Loucy (cell line): ENCODE measurements around the gene AP2A1.

Experiments used
- H2AFZ ChIP-seq: fragments of 200-600 bp; sonication (generic); 2 replicates; pipeline ENCODE4 v1.6.0; 2016; ENCODE audit warnings: antibody characterized with exemption, mild to moderate bottlenecking, low read length, moderate library complexity
- H3F3A ChIP-seq: fragments of 200-600 bp; 2 replicates; pipeline ENCODE4 v1.6.0; 2016; ENCODE audit warnings: antibody characterized with exemption, low read depth, mild to moderate bottlenecking
- H3K27me3 ChIP-seq: fragments of 200-600 bp; sonication (generic); 2 replicates; pipeline ENCODE4 v1.6.1; 2014; ENCODE audit warnings: low read length, mild to moderate bottlenecking; ENCODE audit not compliant: insufficient read depth, poor library complexity, severe bottlenecking
- H3K36me3 ChIP-seq: fragments of 200-600 bp; sonication (generic); 2 replicates; pipeline ENCODE4 v1.6.1; 2016; ENCODE audit warnings: low read length; ENCODE audit not compliant: insufficient read depth
- H3K4me1 ChIP-seq: fragments of 200-600 bp; sonication (generic); 2 replicates; pipeline ENCODE4 v1.5.1; 2014; ENCODE audit warnings: low read length, mild to moderate bottlenecking; ENCODE audit not compliant: insufficient read depth, poor library complexity, severe bottlenecking
- H3K4me2 ChIP-seq: fragments of 200-600 bp; sonication (generic); 2 replicates; pipeline ENCODE4 v1.6.0; 2014; ENCODE audit warnings: antibody characterized with exemption, low read length, low read depth, mild to moderate bottlenecking; ENCODE audit not compliant: poor library complexity, severe bottlenecking
- H3K4me3 ChIP-seq: fragments of 200-600 bp; sonication (generic); 2 replicates; pipeline ENCODE4 v1.5.1; 2014; ENCODE audit warnings: low read length, mild to moderate bottlenecking, mixed read lengths; ENCODE audit not compliant: poor library complexity, severe bottlenecking
- H3K79me2 ChIP-seq: fragments of 200-600 bp; sonication (generic); 2 replicates; pipeline ENCODE4 v1.6.1; 2014; ENCODE audit warnings: low read length; ENCODE audit not compliant: insufficient read depth
- H3K9ac ChIP-seq: fragments of 200-600 bp; sonication (generic); 2 replicates; pipeline ENCODE4 v1.6.0; 2014; ENCODE audit warnings: mild to moderate bottlenecking, low read depth, low read length, moderate library complexity; ENCODE audit not compliant: poor library complexity, severe bottlenecking
- H3K9me2 ChIP-seq: fragments of 200-600 bp; sonication (generic); replicated peaks from 2 replicates; pipeline ENCODE4 v1.6.1; 2016; ENCODE audit warnings: low read depth, low read length, mixed read lengths
- H3K9me3 ChIP-seq: fragments of 200-600 bp; sonication (generic); 2 replicates; pipeline ENCODE4 v1.6.1; 2014; ENCODE audit warnings: mild to moderate bottlenecking, antibody characterized with exemption, low read length, low read depth; ENCODE audit not compliant: insufficient read depth
- H4K20me1 ChIP-seq: fragments of 200-600 bp; sonication (generic); 2 replicates; pipeline ENCODE4 v1.6.0; 2014; ENCODE audit warnings: antibody characterized with exemption, low read length, mild to moderate bottlenecking; ENCODE audit not compliant: insufficient read depth, poor library complexity, severe bottlenecking
- CTCF ChIP-seq: fragments of 200-600 bp; sonication (generic); conservative IDR thresholded peaks from 2 replicates; pipeline ENCODE4 v1.5.1; 2014; ENCODE audit warnings: mild to moderate bottlenecking, antibody characterized with exemption, low read length
- EZH2phosphoT487 ChIP-seq: fragments of 200-600 bp; IDR thresholded peaks from 2 replicates; pipeline ENCODE4 v1.6.1; 2018; ENCODE audit warnings: antibody characterized with exemption, mild to moderate bottlenecking, moderate library complexity, borderline replicate concordance

Gene AP2A1

GRCh38 chr19:49780861-49781260 is 14.1 kb downstream of the AP2A1 start:
- no peaks in the 10 kb centered on the region for H3F3A ChIP-seq
- no peaks in the 10 kb centered on the region for H3K27me3 ChIP-seq
- H3K4me1 ChIP-seq: no peaks in the 10 kb centered on the region
- no peaks in the 10 kb centered on the region for H3K9me2 ChIP-seq
- TF ChIP-seq EZH2phosphoT487: no peak
- no peak overlapping the region for H3K9ac ChIP-seq
- peaks cover 17% of the 10 kb centered on the region; the same call in 1 of the 2 replicates for H3K36me3 ChIP-seq
- H4K20me1 ChIP-seq: peaks cover 5% of the 10 kb centered on the region
- no peak overlapping the region for H2AFZ ChIP-seq
- H3K4me3 ChIP-seq: no peak overlapping the region
- H3K79me2 ChIP-seq: no peaks in the 10 kb centered on the region
- no peak overlapping the region for H3K4me2 ChIP-seq
- no peaks in the 10 kb centered on the region for H3K9me3 ChIP-seq

GRCh38 chr19:49781394-49781793 is 14.6 kb downstream of the AP2A1 start:
- no peak overlapping the region for H3K4me3 ChIP-seq
- TF ChIP-seq EZH2phosphoT487 (no peak), CTCF (no peak)
- H3K9me3 ChIP-seq: no peaks in the 10 kb centered on the region
- H3K27me3 ChIP-seq: no peaks in the 10 kb centered on the region
- peaks cover 17% of the 10 kb centered on the region; the same call in 1 of the 2 replicates for H3K36me3 ChIP-seq
- no peak overlapping the region for H3K4me2 ChIP-seq
- no peak overlapping the region for H2AFZ ChIP-seq
- H3K9ac ChIP-seq: no peak overlapping the region
- no peaks in the 10 kb centered on the region for H3K4me1 ChIP-seq
- no peaks in the 10 kb centered on the region for H3F3A ChIP-seq
- no peaks in the 10 kb centered on the region for H3K79me2 ChIP-seq
- H4K20me1 ChIP-seq: peaks cover 5% of the 10 kb centered on the region
- no peaks in the 10 kb centered on the region for H3K9me2 ChIP-seq

- H3K9me3 ChIP-seq: no peaks in the 10 kb centered on the region
- H4K20me1 ChIP-seq: peaks cover 3% of the 10 kb centered on the region
- TF ChIP-seq EZH2phosphoT487 (no peak), CTCF (no peak)
- H3K79me2 ChIP-seq: no peaks in the 10 kb centered on the region
- H3K4me1 ChIP-seq: no peaks in the 10 kb centered on the region
- H3K36me3 ChIP-seq: peaks cover 17% of the 10 kb centered on the region; the same call in 1 of the 2 replicates
- H3K4me3 ChIP-seq: no peak overlapping the region
- no peaks in the 10 kb centered on the region for H3F3A ChIP-seq
- no peak overlapping the region for H3K9ac ChIP-seq
- no peak overlapping the region for H3K4me2 ChIP-seq
- no peak overlapping the region for H2AFZ ChIP-seq
- no peaks in the 10 kb centered on the region for H3K27me3 ChIP-seq
- H3K9me2 ChIP-seq: no peaks in the 10 kb centered on the region
Observed at GRCh38 chr19:49782515-49782914, 15.7 kb downstream of the AP2A1 start.

- no peak overlapping the region for H3K4me3 ChIP-seq
- no peaks in the 10 kb centered on the region for H3K27me3 ChIP-seq
- H3K4me2 ChIP-seq: no peak overlapping the region
- H3K4me1 ChIP-seq: no peaks in the 10 kb centered on the region
- H3K9me2 ChIP-seq: no peaks in the 10 kb centered on the region
- no peaks in the 10 kb centered on the region for H3K9me3 ChIP-seq
- H3K36me3 ChIP-seq: peaks cover 19% of the 10 kb centered on the region; the same call in 1 of the 2 replicates
- TF ChIP-seq CTCF (no peak), EZH2phosphoT487 (no peak)
- no peak overlapping the region for H3K9ac ChIP-seq
- H3F3A ChIP-seq: no peaks in the 10 kb centered on the region
- H4K20me1 ChIP-seq: no peaks in the 10 kb centered on the region
- H3K79me2 ChIP-seq: no peaks in the 10 kb centered on the region
- H2AFZ ChIP-seq: no peak overlapping the region
Observed at GRCh38 chr19:49786376-49786820, 19.6 kb downstream of the AP2A1 start.
